Astrocyte (in vitro differentiated cells and primary cell): ENCODE measurements around the gene MAPRE2.

Source experiments
- CTCF ChIP-seq: IDR thresholded peaks from 2 replicates; pipeline ENCODE4 v1.5.1; 2011; ENCODE audit warnings: low read depth, mild to moderate bottlenecking, inconsistent platforms, low read length, moderate library complexity; ENCODE audit not compliant: insufficient read depth
- EZH2 ChIP-seq: IDR thresholded peaks from 2 replicates; pipeline ENCODE4 v1.6.1; 2012; ENCODE audit warnings: mild to moderate bottlenecking, low read length, inconsistent platforms; ENCODE audit not compliant: insufficient read depth

GRCh38 chr18:35155398-35156117 lies 114.3 kb downstream of the MAPRE2 start:
- TF ChIP-seq CTCF: no peak
- TF ChIP-seq EZH2: no peak
